NCI-H2171 (cell line): ENCODE measurements around the gene ANK2.

Source experiments
- DNase-seq: peaks from one replicate; lab custom pipeline; 2025; lab: John Stamatoyannopoulos, UW

Gene ANK2

GRCh38 chr4:113289766-113290165 is 240.3 kb downstream of the ANK2 start:
- DNase-seq: no peak

GRCh38 chr4:113290666-113291065 is 241.2 kb downstream of the ANK2 start:
- DNase-seq: no peak

GRCh38 chr4:113292371-113293042 is 243.1 kb downstream of the ANK2 start:
- DNase-seq: peak; percentile 80

- DNase-seq: no peak
These were observed 243.6 kb downstream of the ANK2 start for GRCh38 chr4:113293043-113293560.

- no peak for DNase-seq
These were observed 244.2 kb downstream of the ANK2 start for GRCh38 chr4:113293674-113294073.

- DNase-seq: no peak
These were observed 245.5 kb downstream of the ANK2 start for GRCh38 chr4:113294908-113295307.

- no peak for DNase-seq
These were observed 251.0 kb downstream of the ANK2 start for GRCh38 chr4:113300471-113300928.

GRCh38 chr4:113302051-113302450 is 252.6 kb downstream of the ANK2 start:
- no peak for DNase-seq

GRCh38 chr4:113303315-113303714 is 253.9 kb downstream of the ANK2 start:
- DNase-seq: no peak

- DNase-seq: no peak
These were observed 261.6 kb downstream of the ANK2 start for GRCh38 chr4:113311047-113311446.

GRCh38 chr4:113312529-113312928 is 263.1 kb downstream of the ANK2 start:
- DNase-seq: no peak

- no peak for DNase-seq
These were observed 265.0 kb downstream of the ANK2 start for GRCh38 chr4:113314426-113314825.

GRCh38 chr4:113316879-113317278 is 267.4 kb downstream of the ANK2 start:
- DNase-seq: no peak

GRCh38 chr4:113317523-113317922 is 268.1 kb downstream of the ANK2 start:
- DNase-seq: no peak

- no peak for DNase-seq
These were observed 273.3 kb downstream of the ANK2 start for GRCh38 chr4:113322736-113323135.

GRCh38 chr4:113325876-113326615 is 276.6 kb downstream of the ANK2 start:
- no peak for DNase-seq

GRCh38 chr4:113327494-113327893 is 278.0 kb downstream of the ANK2 start:
- no peak for DNase-seq

GRCh38 chr4:113328514-113328913 is 279.1 kb downstream of the ANK2 start:
- no peak for DNase-seq

GRCh38 chr4:113330200-113330599 is 280.7 kb downstream of the ANK2 start:
- DNase-seq: no peak

- no peak for DNase-seq
These were observed 282.4 kb downstream of the ANK2 start for GRCh38 chr4:113331811-113332210.

GRCh38 chr4:113332701-113333100 is 283.2 kb downstream of the ANK2 start:
- no peak for DNase-seq

- no peak for DNase-seq
These were observed 286.3 kb downstream of the ANK2 start for GRCh38 chr4:113335746-113336145.

GRCh38 chr4:113336556-113336955 is 287.1 kb downstream of the ANK2 start:
- DNase-seq: no peak
